A673 (cell line): Measurements from ENCODE around the gene CLCN2. TPM values are rescaled to one million over a fixed set of nuclear protein-coding genes. Genes with fewer than 3 reads are reported as not detected.

ENCODE experiments used
- BruUV-seq: library from RNA; stranded (reverse); fragments of 400-500 nt; replicated peaks from 2 replicates; lab custom pipeline; 2021; lab: Mats Ljungman, UMichigan
- CTCF ChIA-PET: fragments of 300-600 bp; sonication (Branson Sonifier 250); formaldehyde crosslinking; loops from one replicate; lab custom pipeline; 2022; ENCODE audit warnings: antibody characterized with exemption; lab: Charles Lee
- POLR2A ChIA-PET: fragments of 300-600 bp; sonication (Branson Sonifier 250); formaldehyde crosslinking; loops from one replicate; lab custom pipeline; 2022; ENCODE audit warnings: antibody characterized with exemption; ENCODE audit not compliant: low non-redundant PET; lab: Charles Lee
- DNase-seq: peaks from one replicate; pipeline ENCODE4 v3.0.0-alpha.2; 2015; ENCODE audit warnings: low spot score
- H3K27ac ChIP-seq: fragments of 200-600 bp; sonication (generic); 2 replicates; pipeline ENCODE4 v1.5.1; 2016; ENCODE audit warnings: mixed run types, low read depth, mild to moderate bottlenecking, mixed read lengths, antibody characterized with exemption, low read length; ENCODE audit not compliant: poor library complexity, severe bottlenecking
- H3K27me3 ChIP-seq: fragments of 200-600 bp; sonication (generic); replicated peaks from 2 replicates; pipeline ENCODE4 v1.6.1; 2017; ENCODE audit warnings: mixed run types, low read depth, mild to moderate bottlenecking, mixed read lengths, antibody characterized with exemption, low read length; ENCODE audit not compliant: insufficient read depth, poor library complexity
- H3K36me3 ChIP-seq: fragments of 200-600 bp; sonication (generic); 2 replicates; pipeline ENCODE4 v1.6.1; 2016; ENCODE audit warnings: mixed run types, mild to moderate bottlenecking, mixed read lengths, antibody characterized with exemption, low read length; ENCODE audit not compliant: insufficient read depth, poor library complexity, severe bottlenecking
- H3K4me1 ChIP-seq: fragments of 200-600 bp; sonication (generic); 2 replicates; pipeline ENCODE4 v1.6.1; 2017; ENCODE audit warnings: mixed run types, mild to moderate bottlenecking, mixed read lengths, antibody characterized with exemption, low read length; ENCODE audit not compliant: insufficient read depth, poor library complexity, severe bottlenecking
- H3K4me3 ChIP-seq: fragments of 200-600 bp; sonication (generic); 2 replicates; pipeline ENCODE4 v1.5.1; 2016; ENCODE audit warnings: low read depth, mixed run types, mild to moderate bottlenecking, mixed read lengths, low read length; ENCODE audit not compliant: poor library complexity, severe bottlenecking
- H3K9me3 ChIP-seq: fragments of 200-600 bp; sonication (generic); 2 replicates; pipeline ENCODE4 v1.6.1; 2016; ENCODE audit warnings: mixed run types, low read depth, mild to moderate bottlenecking, mixed read lengths, antibody characterized with exemption, low read length; ENCODE audit not compliant: poor library complexity, severe bottlenecking
- EZH2 ChIP-seq: fragments of 200-600 bp; sonication (generic); IDR thresholded peaks from 2 replicates; pipeline ENCODE4 v1.6.1; 2017; ENCODE audit warnings: borderline replicate concordance, low read depth, mild to moderate bottlenecking, mixed read lengths, antibody characterized with exemption, low read length; ENCODE audit not compliant: poor library complexity, severe bottlenecking
- intact Hi-C: fragments of 100-400 bp; cut with micrococcal nuclease; formaldehyde crosslinking; loops from one replicate; pipeline ENCODE4 v1.10.0; 2022; ENCODE audit not compliant: unreplicated experiment
- total RNA-seq: library from RNA; stranded (reverse); gene quantifications from 2 replicates; pipeline ENCODE4 v1.2.3, GENCODE V29; 2021
- TF ChIP-seq, protein P1 (sequence below): fragments of 300-800, 200-600 bp; sonication (generic); conservative IDR thresholded peaks from 2 replicates; pipeline ENCODE4 v1.5.1; 2017; ENCODE audit warnings: low read depth, mild to moderate bottlenecking, antibody characterized with exemption, low read length, moderate library complexity, mixed read lengths

Gene CLCN2
- total RNA-seq, 1 experiment from 2014 or later, result 11.2 TPM

DNA sequence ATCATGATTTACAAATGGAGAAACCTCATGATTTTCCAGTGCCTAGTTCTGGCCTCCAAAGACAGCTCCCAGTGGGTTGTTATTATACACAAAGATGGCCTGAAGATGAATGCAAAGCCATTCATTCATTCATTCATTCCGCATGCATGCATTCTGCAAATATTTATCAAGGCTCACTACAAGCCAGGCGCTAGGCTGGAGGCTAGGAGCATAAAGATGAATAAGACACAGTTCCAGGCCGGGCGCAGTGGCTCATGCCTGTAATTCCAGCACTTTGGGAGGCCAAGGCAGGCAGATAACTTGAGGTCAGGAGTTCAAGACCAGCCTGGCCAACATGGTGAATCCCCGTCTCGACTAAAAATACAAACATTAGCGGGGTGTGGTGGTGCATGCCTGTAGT is 64.8 kb downstream of the CLCN2 start:
- DNase-seq, result no peak
- peaks cover 9% of the 10 kb centered on the region for H3K4me1 ChIP-seq
- intact Hi-C loops, result loop anchor here (5.0 kb wide), 1 partner anchor 124 kb away; the partner anchor contains the start of gene AP2M1
- H3K27me3 ChIP-seq, result no peaks in the 10 kb centered on the region
- no peaks in the 10 kb centered on the region for H3K9me3 ChIP-seq
- TF ChIP-seq, protein P1, sequence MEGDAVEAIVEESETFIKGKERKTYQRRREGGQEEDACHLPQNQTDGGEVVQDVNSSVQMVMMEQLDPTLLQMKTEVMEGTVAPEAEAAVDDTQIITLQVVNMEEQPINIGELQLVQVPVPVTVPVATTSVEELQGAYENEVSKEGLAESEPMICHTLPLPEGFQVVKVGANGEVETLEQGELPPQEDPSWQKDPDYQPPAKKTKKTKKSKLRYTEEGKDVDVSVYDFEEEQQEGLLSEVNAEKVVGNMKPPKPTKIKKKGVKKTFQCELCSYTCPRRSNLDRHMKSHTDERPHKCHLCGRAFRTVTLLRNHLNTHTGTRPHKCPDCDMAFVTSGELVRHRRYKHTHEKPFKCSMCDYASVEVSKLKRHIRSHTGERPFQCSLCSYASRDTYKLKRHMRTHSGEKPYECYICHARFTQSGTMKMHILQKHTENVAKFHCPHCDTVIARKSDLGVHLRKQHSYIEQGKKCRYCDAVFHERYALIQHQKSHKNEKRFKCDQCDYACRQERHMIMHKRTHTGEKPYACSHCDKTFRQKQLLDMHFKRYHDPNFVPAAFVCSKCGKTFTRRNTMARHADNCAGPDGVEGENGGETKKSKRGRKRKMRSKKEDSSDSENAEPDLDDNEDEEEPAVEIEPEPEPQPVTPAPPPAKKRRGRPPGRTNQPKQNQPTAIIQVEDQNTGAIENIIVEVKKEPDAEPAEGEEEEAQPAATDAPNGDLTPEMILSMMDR, result no peak
- TF ChIP-seq EZH2, result no peak
- peaks cover 19% of the 10 kb centered on the region for H3K36me3 ChIP-seq
- CTCF ChIA-PET, result interaction anchor here (0.7 kb wide), 1 partner anchor 14 kb away, joined by 4 read pairs; no protein-coding TSS in a partner anchor
- no peak overlapping the region for H3K27ac ChIP-seq
- no TSS peak for BruUV-seq
- no peak overlapping the region for H3K4me3 ChIP-seq
- POLR2A ChIA-PET, result no interaction called here

Other genes with a start within 250 kb of the CLCN2 start
- 57.8 and 64.2 TPM in 2 replicates for gene EIF2B5, start 226.2 kb downstream of the CLCN2 start, total RNA-seq
- gene DVL3, start 206.2 kb downstream of the CLCN2 start, total RNA-seq, result 82.6 and 83.3 TPM in 2 replicates
- gene AP2M1, start 186.8 kb downstream of the CLCN2 start, total RNA-seq, result 382 and 419 TPM in 2 replicates
- 65.1 and 65.2 TPM in 2 replicates for gene ABCF3, start 175.4 kb downstream of the CLCN2 start, total RNA-seq
- 0.13 TPM in 1 of 2 replicates, not detected in the other for gene VWA5B2, start 132.0 kb downstream of the CLCN2 start, total RNA-seq
- gene ALG3, start 112.6 kb downstream of the CLCN2 start, total RNA-seq, result 68.5 and 68.8 TPM in 2 replicates
- gene EEF1AKMT4, start 111.9 kb downstream of the CLCN2 start, total RNA-seq, result 7.0 and 7.8 TPM in 2 replicates
- 1.3 and 2.2 TPM in 2 replicates for gene CAMK2N2, start 100.1 kb downstream of the CLCN2 start, total RNA-seq
- gene ECE2, start 85.6 kb downstream of the CLCN2 start, total RNA-seq, result not detected in 2 replicates
- 622 and 645 TPM in 2 replicates for gene PSMD2, start 62.4 kb downstream of the CLCN2 start, total RNA-seq
- gene EIF4G1, start 47.0 kb downstream of the CLCN2 start, total RNA-seq, result 475 and 559 TPM in 2 replicates
- gene FAM131A, start 24.0 kb downstream of the CLCN2 start, total RNA-seq, result 15.1 and 23.2 TPM in 2 replicates
- gene POLR2H, start 105 bp upstream of the CLCN2 start, total RNA-seq, result 92.1 and 92.6 TPM in 2 replicates
- not detected in 2 replicates for gene THPO, start 16.6 kb upstream of the CLCN2 start, total RNA-seq
- gene CHRD, start 18.4 kb upstream of the CLCN2 start, total RNA-seq, result 0.06 and 0.57 TPM in 2 replicates
- gene EPHB3, start 200.2 kb upstream of the CLCN2 start, total RNA-seq, result 15.6 and 19.4 TPM in 2 replicates